ENCODE data around the gene PIGC. TPM values are rescaled to one million over a fixed set of nuclear protein-coding genes. Genes with fewer than 3 reads are reported as not detected.

PIGC gene
- total RNA-seq, 3 donors from 2014 or later = 20.3 to 39.2 (median 29.3) TPM

DNA sequence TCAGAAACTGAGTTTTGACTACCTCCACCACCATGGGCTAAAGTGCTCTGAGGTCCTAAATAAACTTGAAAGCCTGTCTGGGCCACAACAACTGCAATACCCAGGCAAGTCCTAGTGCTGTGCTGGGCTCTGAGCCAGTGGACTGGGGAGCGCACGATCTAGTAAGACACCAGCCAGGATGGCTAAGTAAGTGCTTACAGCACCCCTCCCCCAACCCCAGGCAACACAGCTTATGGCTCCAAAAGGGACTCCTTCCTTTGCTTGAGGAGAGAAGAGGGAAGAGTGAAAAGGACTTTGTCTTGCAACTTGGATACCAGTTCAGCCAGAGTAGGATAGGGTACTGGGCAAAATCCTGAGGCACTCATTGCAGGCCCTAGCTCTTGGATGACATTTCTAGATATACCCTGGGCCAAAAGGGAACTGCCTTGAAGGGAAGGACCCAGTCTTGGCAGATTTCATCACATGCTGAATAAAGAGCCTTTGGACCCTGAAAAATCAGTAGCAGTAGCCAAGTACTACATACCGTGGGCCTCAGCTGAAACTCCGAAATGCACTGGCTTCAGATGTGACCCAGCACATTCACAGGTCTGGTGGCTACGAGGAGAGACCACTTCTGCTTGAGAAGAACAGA lies 21.8 kb downstream of the PIGC start:
- DNase-seq (ENCODE audit: low spot score in 2 of 2) = no peak
- H3K9me3 ChIP-seq = no peaks in the 10 kb centered on the region
- no peaks in the 10 kb centered on the region for H3K36me3 ChIP-seq
- intact Hi-C loops (cut with DNase I; ENCODE audit: low total_unique reads) = no loop called here
- TF ChIP-seq, protein P1, sequence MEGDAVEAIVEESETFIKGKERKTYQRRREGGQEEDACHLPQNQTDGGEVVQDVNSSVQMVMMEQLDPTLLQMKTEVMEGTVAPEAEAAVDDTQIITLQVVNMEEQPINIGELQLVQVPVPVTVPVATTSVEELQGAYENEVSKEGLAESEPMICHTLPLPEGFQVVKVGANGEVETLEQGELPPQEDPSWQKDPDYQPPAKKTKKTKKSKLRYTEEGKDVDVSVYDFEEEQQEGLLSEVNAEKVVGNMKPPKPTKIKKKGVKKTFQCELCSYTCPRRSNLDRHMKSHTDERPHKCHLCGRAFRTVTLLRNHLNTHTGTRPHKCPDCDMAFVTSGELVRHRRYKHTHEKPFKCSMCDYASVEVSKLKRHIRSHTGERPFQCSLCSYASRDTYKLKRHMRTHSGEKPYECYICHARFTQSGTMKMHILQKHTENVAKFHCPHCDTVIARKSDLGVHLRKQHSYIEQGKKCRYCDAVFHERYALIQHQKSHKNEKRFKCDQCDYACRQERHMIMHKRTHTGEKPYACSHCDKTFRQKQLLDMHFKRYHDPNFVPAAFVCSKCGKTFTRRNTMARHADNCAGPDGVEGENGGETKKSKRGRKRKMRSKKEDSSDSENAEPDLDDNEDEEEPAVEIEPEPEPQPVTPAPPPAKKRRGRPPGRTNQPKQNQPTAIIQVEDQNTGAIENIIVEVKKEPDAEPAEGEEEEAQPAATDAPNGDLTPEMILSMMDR (IDR thresholded peaks at IDR 0.05) = no peak
- TF ChIP-seq POLR2A (IDR thresholded peaks at IDR 0.05) (no peak), POLR2AphosphoS5 (IDR thresholded peaks at IDR 0.05) (no peak)
- no peaks in the 10 kb centered on the region for H3K27me3 ChIP-seq
- H3K27ac ChIP-seq = no peak overlapping the region
- H3K4me3 ChIP-seq = no peak overlapping the region
- H3K4me1 ChIP-seq = no peaks in the 10 kb centered on the region

DNA sequence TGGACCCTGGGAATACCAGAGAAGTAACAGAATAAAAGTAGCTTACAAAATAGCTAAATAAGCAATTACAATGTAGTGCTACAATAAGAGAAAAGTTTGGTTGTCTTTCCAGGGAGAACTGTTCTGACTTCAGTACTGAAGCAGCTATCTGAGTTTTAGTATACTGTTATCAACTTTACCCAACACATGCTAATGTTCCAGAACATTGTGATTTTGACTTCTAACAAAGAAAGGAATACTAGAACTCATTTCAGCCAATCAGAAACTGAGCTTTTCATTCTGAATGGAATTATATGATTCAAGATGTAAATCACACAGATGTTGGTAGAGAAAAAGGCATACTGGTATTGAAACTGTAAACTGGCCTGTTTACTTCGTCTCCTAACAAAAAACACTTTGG lies 23.5 kb downstream of the PIGC start, which contains the start of gene C1orf105:
Gene C1orf105 (plus strand): TSS at position 301 of the 400 bp plus-strand sequence. CDS start 201 bp downstream, outside the sequence.
- H3K9me3 ChIP-seq = no peaks in the 10 kb centered on the region
- H3K4me1 ChIP-seq = no peaks in the 10 kb centered on the region
- no peak for DNase-seq (ENCODE audit: low spot score in 2 of 2)
- no peak within 1 kb of the TSS for H3K27ac ChIP-seq
- TF ChIP-seq, protein P1 (IDR thresholded peaks at IDR 0.05) = no peak
- TF ChIP-seq POLR2AphosphoS5 (IDR thresholded peaks at IDR 0.05) (no peak), POLR2A (IDR thresholded peaks at IDR 0.05) (no peak)
- H3K27me3 ChIP-seq = no peaks in the 10 kb centered on the region
- no peaks in the 10 kb centered on the region for H3K36me3 ChIP-seq
- no peak within 1 kb of the TSS for H3K4me3 ChIP-seq
- intact Hi-C loops (cut with DNase I; ENCODE audit: low total_unique reads) = no loop called here

DNA sequence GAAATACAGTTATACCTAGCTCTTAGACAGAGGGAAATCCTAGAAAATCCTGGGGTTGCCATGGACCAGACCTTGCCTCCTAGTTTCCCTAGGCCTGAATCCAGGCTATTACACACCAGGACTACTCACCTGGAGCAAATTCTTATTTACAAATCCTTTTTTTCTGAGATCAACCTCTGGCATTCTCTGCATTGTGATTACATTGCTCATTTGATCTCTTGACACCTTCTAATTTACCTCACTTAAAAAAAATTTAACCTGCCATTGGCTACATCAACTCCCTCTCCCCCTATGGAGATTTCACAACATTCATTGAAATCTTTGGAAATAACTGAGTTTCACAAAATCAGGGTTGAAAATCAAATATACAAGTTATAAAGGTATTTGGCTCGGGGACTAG lies 26.3 kb downstream of the PIGC start:
- no peaks in the 10 kb centered on the region for H3K9me3 ChIP-seq
- no peaks in the 10 kb centered on the region for H3K4me1 ChIP-seq
- no peak overlapping the region for H3K4me3 ChIP-seq
- no peak for DNase-seq (ENCODE audit: low spot score in 2 of 2)
- TF ChIP-seq POLR2A (IDR thresholded peaks at IDR 0.05) (no peak), POLR2AphosphoS5 (IDR thresholded peaks at IDR 0.05) (no peak)
- TF ChIP-seq, protein P1 (IDR thresholded peaks at IDR 0.05) = no peak
- no peaks in the 10 kb centered on the region for H3K27me3 ChIP-seq
- H3K27ac ChIP-seq = no peak overlapping the region
- intact Hi-C loops (cut with DNase I; ENCODE audit: low total_unique reads) = no loop called here
- no peaks in the 10 kb centered on the region for H3K36me3 ChIP-seq

DNA sequence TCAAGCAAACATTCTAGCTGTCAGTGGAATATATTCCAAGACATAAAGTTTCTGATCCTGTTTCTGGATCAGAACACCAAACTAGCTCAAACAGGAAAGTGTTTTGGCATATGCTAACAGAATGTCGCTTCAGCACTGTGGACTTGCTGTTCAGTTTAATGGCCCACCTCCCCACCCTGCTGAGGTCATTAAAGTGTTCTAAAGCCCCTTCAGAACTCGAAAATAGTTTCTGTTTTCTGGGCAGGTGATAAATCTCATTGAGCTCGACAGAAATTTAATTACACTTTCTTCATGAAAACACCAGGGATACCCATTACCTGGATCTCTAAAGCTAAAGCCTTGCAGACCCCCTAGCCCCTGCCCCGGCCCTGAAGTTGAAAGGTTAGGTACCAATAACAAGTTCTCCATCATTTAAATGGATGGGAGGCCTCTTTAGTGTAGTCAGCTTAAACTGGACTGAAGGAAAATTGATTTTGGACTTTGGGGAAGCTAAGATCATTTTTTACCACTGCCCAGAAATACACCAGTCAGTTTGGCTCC lies 27.3 kb downstream of the PIGC start:
- Histone ChIP-seq H3K27me3 (no peaks in the 10 kb centered on the region), H3K27ac (no peak overlapping the region), H3K4me3 (no peak overlapping the region), H3K4me1 (no peaks in the 10 kb centered on the region), H3K36me3 (no peaks in the 10 kb centered on the region), H3K9me3 (no peaks in the 10 kb centered on the region)
- no peak for DNase-seq (ENCODE audit: low spot score in 2 of 2)
- intact Hi-C loops (cut with DNase I; ENCODE audit: low total_unique reads) = no loop called here
- TF ChIP-seq POLR2AphosphoS5 (IDR thresholded peaks at IDR 0.05) (no peak), POLR2A (IDR thresholded peaks at IDR 0.05) (no peak)
- TF ChIP-seq, protein P1 (IDR thresholded peaks at IDR 0.05) = no peak

DNA sequence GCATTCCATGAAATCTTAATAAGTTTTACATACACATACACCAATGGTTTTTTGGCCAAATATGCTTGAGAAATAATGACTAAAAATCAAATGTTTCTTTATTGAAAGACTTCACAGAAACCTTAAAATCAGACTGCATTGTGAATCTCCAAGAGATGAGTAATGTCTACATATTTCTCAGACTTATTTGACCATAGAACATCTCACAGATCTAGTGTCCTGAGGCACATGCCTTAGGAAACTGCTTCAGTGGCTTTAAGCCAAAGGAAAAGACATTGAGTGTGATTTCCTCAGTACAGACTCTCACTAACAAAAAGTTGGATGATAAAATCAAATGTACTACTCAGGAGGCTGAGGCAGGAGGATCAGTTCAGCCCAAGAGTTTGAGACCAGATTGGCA lies 29.5 kb downstream of the PIGC start:
- H3K4me1 ChIP-seq = no peaks in the 10 kb centered on the region
- intact Hi-C loops (cut with DNase I; ENCODE audit: low total_unique reads) = no loop called here
- no peaks in the 10 kb centered on the region for H3K27me3 ChIP-seq
- H3K9me3 ChIP-seq = no peaks in the 10 kb centered on the region
- no peaks in the 10 kb centered on the region for H3K36me3 ChIP-seq
- H3K27ac ChIP-seq = no peak overlapping the region
- H3K4me3 ChIP-seq = no peak overlapping the region
- no peak for DNase-seq (ENCODE audit: low spot score in 2 of 2)
- TF ChIP-seq POLR2A (IDR thresholded peaks at IDR 0.05) (no peak), POLR2AphosphoS5 (IDR thresholded peaks at IDR 0.05) (no peak)
- TF ChIP-seq, protein P1 (IDR thresholded peaks at IDR 0.05) = no peak

All from breast epithelium (tissue), 4 donors.